COLO829 (cell line): ENCODE measurements around the gene PDCD7.
"Not testable (repeated sequence)": the region's sequence is repeated elsewhere in the genome, so short reads cannot be mapped to it uniquely, and the experiment has no call there.

Experiments
- DNase-seq: peaks from one replicate; pipeline ENCODE4 v3.0.0; 2012; ENCODE audit warnings: low spot score

Gene PDCD7

GRCh38 chr15:65091946-65092770 lies 41.5 kb downstream of the PDCD7 start:
- no peak for DNase-seq

GRCh38 chr15:65089206-65089824 lies 44.3 kb downstream of the PDCD7 start:
- DNase-seq = no peak

GRCh38 chr15:65088643-65089021 lies 45.0 kb downstream of the PDCD7 start:
- no peak for DNase-seq

- no peak for DNase-seq
Observed at GRCh38 chr15:65087873-65088642, 45.5 kb downstream of the PDCD7 start.

- DNase-seq = no peak
Observed at GRCh38 chr15:65087411-65087810, 46.2 kb downstream of the PDCD7 start.

- DNase-seq = no peak
Observed at GRCh38 chr15:65086680-65087111, 46.9 kb downstream of the PDCD7 start.

GRCh38 chr15:65085990-65086679 lies 47.5 kb downstream of the PDCD7 start:
- no peak for DNase-seq

- no peak for DNase-seq
Observed at GRCh38 chr15:65085207-65085753, 48.3 kb downstream of the PDCD7 start.

GRCh38 chr15:65084500-65085206 lies 49.0 kb downstream of the PDCD7 start:
- no peak for DNase-seq

GRCh38 chr15:65083262-65083701 lies 50.3 kb downstream of the PDCD7 start:
- DNase-seq = peak; percentile 29

- DNase-seq = no peak
Observed at GRCh38 chr15:65082303-65082953, 51.2 kb downstream of the PDCD7 start.

GRCh38 chr15:65081758-65082157 lies 51.9 kb downstream of the PDCD7 start:
- DNase-seq = peak; percentile 28

GRCh38 chr15:65081270-65081669 lies 52.3 kb downstream of the PDCD7 start:
- no peak for DNase-seq

- no peak for DNase-seq
Observed at GRCh38 chr15:65079580-65079979, 54.0 kb downstream of the PDCD7 start.

- no peak for DNase-seq
Observed at GRCh38 chr15:65077981-65078352, 55.6 kb downstream of the PDCD7 start.

GRCh38 chr15:65077291-65077980 lies 56.2 kb downstream of the PDCD7 start:
- DNase-seq = no peak

GRCh38 chr15:65076486-65077290 lies 56.9 kb downstream of the PDCD7 start, which contains the start of gene KBTBD13:
TSS of gene KBTBD13 (plus strand) at chr15:65076746. CDS start at chr15:65076816, 70 bp downstream.
- no peak for DNase-seq

- DNase-seq = not testable (repeated sequence)
Observed at GRCh38 chr15:65075607-65076395, 57.8 kb downstream of the PDCD7 start.
